GM19043 (cell line): Measurements from ENCODE around the gene RASGRP2.

Experiments
- ATAC-seq: cut with Tn5 transposase; IDR thresholded peaks from one replicate; pipeline ENCODE4 v1.9.1; 2021; ENCODE audit warnings: low read depth; ENCODE audit not compliant: unreplicated experiment

The RASGRP2 gene

DNA sequence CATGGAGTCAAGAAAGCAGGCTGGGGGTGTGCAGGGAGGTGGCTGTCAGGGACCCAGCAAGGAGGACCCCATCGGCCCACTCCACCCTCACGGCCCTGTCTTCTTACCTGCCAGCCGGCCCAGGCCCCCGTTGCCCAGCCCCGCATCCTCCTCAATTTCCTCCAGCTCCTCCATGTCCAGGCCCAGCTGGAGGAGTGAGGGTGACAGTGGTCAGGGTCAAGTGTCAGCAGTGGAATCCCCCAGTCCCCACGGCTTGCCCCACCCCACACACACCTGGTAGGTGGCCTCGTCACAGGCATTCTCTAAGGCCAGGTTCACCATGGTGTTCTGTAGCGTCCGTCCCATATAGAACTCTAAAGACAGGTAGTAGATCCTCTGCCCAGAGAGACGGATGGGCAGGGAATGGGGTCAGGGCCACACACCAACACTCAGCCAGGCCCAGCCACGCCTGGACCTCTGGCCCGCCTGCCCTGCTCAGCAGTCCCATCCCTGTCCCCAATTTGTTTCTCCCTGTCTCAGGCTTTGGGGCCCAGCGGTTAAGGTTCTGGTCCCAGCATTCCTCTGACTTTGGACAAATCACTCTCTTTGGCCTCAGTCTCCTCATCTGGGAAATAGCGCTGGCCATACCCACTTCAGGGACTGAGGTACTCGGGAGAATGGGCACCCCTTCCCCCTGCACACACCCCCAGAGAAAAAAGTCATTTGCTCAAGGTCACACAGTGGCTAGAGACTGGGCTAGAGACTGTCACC is 14.6 kb upstream of the RASGRP2 start:
- ATAC-seq, result no peak

GRCh38 chr11:64757549-64758329 is 13.8 kb upstream of the RASGRP2 start:
- ATAC-seq, result no peak

GRCh38 chr11:64755681-64756361 is 11.9 kb upstream of the RASGRP2 start:
- ATAC-seq, result no peak

DNA sequence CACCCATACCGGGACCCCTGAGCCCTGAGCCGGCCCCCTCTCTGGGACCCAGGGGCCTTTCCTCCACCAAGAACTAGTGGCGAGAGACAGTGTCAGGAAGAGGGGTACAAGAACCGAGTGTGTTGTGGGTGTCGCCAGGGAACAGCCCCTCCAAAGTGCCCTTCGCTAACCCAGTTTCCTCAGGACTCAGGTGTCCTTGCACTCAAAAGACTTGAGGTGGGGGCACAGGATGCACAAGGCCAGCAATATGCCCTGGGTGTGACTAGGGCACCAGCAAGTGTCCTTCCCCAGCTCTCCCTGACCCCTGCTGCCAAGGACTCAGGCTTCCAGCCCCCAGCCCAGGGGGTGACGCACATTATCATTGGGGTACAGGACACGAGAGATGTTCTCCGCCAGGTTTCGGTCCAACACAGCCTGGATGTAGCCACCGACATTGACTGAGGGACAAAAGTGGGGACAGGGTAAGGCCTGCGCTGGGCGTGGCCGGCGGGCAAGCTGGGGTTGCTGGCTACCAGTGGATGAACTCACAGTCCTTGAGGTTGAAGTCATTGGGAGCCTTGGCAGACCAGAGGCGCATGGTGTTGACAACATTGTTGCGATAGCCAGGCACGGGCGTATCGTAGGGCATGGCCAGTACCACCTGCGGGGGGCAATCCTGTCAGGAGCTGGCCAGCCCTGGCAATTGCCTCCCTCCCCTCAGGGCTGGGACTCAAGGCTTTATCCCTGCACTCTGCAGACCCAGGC is 11.1 kb upstream of the RASGRP2 start:
- ATAC-seq, result no peak

DNA sequence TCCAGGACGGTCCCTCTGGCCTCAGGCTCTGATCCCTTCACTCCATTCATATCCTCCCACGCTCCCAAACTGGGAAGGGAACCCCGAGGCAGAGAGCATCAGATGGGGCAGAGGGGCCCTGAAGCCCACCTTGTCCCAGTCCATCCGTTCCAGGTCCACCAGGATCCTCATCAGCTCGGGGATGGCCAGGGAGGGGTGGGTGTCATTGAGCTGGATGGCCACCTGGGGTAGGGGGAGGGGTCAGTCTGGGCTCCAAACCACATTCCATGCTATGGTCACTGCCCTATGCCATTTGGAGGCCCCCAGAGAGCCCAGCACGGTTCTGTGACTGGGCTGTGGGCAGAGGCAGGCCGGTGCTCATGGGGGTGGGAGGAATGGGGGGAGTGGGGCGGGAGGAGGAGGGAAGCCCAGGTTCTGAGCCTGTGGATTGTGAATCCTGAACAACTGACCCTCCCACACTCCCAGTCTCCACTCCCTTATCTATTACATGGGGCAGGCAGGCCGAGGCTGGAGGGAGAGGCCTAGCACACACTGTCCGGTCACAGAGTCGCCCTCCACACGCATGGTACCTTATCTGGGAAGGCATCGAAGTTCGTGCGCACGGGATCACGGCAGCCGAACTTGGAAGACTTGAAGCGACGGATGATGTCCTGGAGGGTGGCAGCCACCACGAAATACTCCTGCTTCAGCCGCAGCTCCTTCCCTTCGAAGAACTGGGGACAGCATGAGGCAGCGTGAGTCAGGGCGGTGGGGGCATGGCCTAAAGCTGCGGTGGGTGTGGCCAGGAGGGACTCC is 10.4 kb upstream of the RASGRP2 start:
- no peak for ATAC-seq

DNA sequence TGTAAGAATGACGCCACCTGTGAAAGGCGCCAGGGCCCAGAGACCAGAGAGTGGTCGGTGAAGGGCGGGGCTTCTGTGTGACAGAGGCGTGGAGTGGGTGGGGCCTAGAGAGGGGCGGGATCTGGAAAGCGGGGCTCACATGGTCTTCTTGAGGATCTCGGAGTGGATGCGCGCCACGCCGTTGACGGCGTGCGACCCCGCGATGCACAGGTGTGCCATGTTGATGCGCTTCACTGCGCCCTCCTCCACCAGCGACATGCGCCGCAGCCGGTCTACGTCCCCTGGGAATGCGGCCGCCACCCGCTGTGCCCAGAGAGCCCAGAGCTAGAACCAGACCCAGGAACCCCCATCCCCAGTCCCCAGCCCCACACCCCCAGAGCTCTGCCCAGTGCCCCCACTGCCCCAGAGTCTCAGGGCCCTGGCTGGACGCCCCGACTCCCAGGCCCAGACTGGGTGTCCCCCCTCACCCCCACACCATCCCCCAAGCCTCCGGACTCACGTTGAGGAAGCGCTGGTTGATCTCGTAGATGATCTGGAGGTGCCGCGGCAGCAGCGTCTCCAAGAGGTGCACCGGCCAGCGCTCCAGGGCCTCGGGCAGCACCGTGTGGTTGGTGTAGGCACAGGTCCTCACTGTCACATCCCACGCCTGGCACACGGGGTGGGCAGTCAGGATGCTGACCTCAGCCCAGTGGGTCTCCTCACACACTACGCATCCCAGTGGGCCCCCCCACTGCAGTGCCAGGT is 9.6 kb upstream of the RASGRP2 start:
- ATAC-seq, result no peak

GRCh38 chr11:64753019-64753379 is 9.1 kb upstream of the RASGRP2 start:
- no peak for ATAC-seq

GRCh38 chr11:64752175-64752970 is 8.4 kb upstream of the RASGRP2 start:
- ATAC-seq, result no peak

GRCh38 chr11:64751580-64751979 is 7.6 kb upstream of the RASGRP2 start:
- ATAC-seq, result no peak

- ATAC-seq, result no peak
Observed at GRCh38 chr11:64751136-64751535, 7.2 kb upstream of the RASGRP2 start.

DNA sequence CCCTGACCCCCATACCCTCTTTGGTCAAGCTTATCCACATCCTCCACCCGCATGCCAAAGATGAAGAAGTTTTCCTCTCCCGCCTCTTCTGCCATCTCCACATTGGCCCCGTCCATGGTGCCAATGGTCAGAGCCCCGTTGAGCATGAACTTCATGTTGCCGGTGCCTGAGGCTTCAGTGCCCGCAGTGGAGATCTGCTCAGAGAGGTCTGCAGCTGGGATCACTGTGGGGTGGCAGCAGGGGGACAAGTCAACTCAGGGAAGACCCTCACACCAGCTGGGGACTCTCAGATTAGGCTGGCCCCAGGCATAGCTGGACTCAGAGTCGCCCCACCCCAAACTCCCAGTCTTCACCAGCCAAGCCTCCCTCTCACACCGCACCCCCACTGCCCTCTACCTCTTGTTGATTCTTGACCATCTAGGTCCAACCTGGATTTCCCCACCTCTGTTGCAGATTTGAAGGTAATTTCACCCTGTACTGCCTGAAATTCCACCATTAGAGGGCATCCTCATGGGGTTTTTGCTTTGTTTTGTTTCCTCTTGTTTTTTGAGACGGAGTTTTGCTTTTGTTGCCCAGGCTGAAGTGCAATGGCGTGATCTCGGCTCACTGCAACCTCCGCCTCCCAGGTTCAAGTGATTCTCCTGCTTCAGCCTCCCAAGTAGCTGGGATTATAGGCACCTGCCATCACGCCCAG is 6.6 kb upstream of the RASGRP2 start:
- ATAC-seq, result no peak

GRCh38 chr11:64747961-64748665 is 4.2 kb upstream of the RASGRP2 start:
- no peak for ATAC-seq

GRCh38 chr11:64746486-64746885 is 2.5 kb upstream of the RASGRP2 start:
- ATAC-seq, result no peak

DNA sequence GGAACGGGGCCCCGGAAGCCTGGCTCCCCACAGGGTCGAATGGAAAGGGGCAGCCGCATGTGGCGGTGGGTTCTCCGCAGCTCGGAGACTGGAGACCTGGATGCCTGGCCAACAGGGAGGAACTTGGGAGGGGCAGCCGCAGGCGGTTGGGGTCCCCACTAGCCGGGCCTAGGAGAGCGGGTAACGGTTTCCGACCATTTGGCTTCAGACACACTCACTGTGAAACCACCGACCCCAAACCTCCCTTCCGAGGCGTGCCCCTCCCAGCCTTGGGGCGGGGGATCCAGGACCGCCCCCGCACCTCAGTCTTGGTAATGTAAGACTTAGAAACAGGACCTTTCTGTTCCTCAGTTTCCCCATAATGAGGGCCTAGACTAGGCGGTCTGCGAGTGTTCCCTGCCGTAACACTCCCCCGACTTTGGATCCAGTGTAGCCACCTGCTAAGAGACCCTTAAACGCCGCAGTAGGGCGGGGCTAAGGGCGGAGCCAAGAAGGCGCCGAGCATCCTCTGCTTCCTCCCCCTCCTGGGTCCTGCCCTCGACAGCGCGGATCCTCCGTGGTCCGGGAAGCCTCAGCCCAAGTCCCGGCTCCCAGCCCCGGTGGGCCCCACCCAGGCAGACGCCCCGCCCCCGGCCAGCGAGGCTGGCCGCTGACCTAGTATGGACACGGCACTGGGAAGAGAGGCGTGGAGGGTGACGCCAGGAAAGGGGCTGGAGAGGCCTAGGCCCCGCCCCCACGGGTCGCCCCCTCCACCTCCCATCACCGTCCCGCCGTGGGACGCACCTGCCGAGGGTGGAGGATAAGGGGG is 1.8 kb upstream of the RASGRP2 start:
- ATAC-seq, result no peak

DNA sequence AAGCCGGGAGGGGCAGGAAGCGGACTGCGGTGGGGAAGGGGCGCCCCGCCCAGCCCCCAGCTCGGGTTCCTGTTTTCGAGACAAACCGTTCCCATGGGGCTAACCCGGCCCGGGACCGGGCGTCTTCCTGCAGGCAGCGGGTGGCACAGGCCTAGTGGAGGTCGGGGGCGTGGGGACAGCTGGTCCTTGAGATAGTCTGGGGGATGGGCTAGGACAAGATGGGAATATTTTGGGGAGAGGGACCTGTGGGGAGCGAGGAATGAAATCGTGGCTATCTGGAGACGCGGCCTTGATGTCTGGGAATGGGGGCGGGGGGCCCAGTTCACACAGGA is 1.2 kb upstream of the RASGRP2 start:
- no peak for ATAC-seq

GRCh38 chr11:64744544-64745188 is 724 bp upstream of the RASGRP2 start:
- ATAC-seq, result no peak
